GM19372 (cell line): Measurements from ENCODE around the gene GGT6.

Source experiments
- ATAC-seq: cut with Tn5 transposase; IDR thresholded peaks from one replicate; pipeline ENCODE4 v1.9.1; 2021; ENCODE audit warnings: mild to moderate bottlenecking, low read depth, moderate library complexity; ENCODE audit not compliant: unreplicated experiment

Gene GGT6

DNA sequence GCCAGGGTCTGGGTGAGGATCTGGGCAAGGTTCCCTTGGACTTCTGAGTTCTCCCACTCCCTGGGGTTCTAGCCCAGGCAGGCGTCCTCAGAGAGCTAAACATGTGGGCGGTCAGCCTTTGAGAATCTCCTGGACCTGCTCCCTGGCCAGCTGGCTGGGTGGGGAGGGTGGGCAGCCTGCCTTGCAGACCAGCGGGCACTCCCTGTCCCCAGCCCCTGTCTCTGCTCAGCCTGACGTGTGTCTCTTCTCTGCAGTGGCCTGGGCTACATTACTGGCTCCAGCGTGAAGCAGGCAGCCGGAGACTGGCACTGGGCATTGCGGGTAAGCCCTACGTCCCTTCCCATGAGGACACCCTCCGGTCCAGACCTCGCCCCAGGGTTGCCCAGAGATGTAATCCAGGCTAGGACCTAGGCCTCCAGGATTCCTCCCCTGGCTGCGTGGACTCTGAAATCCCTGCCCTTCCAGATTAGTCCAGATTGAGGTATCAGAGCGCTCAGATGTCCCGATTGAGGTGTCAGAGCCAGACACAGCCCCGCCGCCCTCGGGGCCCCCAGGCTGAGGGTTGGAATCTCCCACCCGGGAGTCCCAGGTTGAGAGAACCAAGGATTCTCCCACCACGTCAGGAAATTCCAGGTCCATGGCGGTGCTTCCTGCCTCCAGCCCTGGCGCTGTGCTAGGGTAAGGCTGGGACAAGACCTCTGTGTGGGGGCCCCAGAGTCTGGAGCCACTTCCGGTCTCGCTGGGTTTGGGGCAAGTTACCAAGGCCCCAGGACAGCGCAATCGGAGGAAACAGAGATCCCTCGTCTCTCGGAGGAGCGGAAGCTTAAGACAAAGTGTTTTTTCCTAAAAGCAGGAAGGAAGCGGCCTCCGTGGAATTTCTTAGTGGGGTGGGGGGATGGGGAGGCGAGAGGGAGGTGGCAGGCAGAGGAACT, 29.3 kb downstream of the GGT6 start:
- no peak for ATAC-seq

DNA sequence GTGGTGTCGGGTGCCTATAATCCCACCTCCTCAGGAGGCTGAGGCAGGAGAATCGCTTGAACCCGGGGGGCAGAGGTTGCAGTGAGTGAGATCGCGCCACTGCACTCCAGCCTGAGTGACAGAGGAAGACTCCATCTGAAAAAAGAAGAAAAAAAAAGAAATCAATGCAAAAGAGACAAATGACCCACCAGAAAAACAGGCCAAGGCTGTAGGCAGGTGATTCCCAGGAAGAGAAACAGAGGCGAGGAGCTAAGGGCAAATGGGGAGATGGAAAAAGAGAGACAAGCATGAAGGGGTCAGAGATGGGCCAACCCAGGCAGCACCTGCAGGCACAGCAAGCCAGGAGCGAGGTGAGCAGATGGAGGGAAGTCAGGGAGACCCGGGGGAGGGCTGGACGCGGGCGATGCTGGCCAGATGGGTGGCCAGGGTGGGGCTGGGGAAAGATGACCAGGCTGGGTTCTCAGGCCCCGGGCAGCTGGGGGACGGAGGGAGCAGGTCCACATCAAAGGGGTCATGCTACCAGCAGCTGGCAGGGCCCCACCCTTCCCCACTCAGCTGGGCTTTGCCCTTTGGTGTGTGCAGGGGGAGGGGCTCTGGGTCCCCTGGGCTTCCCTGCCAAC, 30.7 kb downstream of the GGT6 start:
- ATAC-seq, result no peak

DNA sequence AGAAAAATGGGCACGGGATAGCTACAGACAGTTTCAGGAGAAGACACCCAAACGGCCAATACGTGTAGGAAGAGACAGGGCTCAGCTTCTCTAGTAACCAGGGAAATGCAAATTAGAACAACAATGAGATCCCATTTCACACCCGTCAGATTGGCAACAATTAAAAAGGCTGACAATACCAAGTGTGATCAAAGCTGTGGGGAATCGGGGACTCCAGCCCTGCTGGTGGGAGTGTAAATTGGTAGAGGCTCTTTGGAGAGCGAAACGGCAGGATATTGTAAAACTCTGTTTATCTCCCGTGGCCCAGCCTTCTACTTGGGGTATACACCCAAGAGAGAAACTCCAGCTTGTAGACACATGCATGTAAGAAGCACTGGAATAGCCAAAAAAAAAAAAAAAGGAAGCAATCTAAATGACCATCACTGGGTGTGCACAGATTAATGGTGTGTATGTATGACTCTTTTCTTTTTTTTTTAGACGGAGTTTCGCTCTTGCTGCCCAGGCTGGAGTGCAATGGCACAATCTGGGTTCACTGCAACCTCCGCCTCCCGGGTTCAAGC, 32.7 kb downstream of the GGT6 start:
- no peak for ATAC-seq

- no peak for ATAC-seq
Observed at GRCh38 chr17:4527134-4527533, 33.2 kb downstream of the GGT6 start.

- ATAC-seq, result no peak
Observed at GRCh38 chr17:4525691-4526397, 34.5 kb downstream of the GGT6 start.

- ATAC-seq, result no peak
Observed at GRCh38 chr17:4523946-4524345, 36.4 kb downstream of the GGT6 start.

DNA sequence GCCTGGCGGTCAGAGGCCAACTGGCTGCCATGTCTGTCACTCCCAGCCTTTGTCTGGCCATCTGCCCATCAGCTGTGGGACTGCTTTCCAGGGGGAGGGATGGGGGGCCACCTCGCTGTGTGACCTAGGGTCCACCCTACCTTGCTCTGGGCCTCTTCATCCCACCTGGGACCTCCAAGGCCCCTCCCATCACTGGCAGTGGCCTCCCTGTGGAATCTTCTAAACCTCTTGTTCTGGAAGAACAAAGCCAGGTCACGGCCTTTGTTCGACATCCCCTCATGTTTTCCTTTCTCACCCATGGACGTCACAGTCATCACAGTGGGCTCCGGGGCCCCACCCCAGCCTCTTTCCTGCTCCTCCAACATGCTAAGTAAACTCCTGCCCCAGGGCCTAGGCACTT, 37.7 kb downstream of the GGT6 start:
- ATAC-seq, result no peak

DNA sequence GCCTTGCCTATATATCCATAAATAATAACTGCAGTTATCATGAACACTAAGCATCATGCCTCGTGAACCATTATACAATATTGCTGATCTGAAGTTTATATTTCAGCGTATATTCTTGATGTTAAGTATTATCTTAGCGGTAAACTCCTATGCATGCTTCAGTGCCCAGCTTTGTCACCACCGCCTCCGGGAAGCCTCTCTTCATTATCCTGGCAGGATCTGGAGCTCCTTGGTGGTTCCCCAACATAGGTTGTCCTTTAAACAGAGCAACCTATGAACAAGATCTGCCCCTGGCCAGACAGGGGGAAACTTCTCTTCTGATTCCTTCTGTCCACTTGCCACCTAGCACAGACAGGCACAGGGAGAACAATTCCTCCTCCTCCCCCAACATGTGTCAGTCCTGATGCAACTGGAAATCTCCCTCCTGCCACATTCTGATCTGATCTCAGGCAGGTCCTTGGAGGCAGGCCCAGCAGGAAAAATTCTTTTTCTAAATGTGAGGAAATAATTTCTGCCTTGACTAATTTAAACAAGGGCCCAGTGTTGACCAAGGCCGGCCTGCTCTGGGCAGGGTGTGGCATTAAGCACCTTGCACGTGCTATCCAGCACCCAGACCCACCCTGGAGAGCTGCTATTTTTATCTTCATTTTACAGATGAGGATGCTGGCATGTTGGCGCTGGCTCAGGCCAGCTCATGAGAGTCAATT, 39.3 kb downstream of the GGT6 start:
- ATAC-seq, result no peak

DNA sequence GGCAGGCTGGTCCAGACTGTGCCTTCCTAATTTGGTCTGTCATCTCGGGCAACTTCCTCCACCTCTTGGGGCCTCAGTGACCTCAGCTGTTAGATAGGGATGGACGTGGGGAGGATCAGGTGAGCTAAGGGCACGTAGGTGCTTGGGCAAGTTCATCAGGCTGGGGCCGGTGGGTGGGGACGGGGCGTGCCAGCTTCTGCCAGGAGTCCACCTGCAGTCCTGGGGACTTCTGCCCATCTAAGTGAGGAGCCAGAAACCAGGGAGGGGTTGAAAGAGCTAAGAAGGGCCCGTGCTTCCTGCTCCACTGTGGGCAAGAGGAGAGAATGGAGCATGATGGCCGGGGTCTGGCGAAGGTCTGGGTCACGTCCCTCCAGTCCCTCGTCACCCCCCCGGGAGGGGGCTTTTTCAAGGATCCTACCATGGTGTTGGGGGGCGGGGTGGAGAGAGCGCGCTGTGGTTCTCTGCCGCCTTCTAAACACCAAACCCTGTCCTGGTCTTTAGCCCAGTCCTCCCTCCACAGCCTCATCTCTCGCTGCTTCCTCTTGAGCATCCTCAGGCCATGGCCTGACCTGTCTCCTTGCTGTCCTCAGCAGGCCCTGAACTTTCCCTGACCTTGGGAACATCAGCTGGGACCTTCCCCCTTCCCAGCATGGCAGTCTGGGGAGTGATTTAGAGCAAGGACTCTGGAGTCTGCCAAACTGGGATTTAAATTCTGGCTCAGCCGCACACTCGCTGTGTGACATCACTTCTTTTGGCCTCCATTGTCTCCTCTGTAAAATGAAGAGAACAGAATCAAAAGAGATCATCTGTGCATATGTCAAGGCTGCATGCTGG, 40.1 kb downstream of the GGT6 start:
- ATAC-seq, result no peak

- ATAC-seq, result no peak
Observed at GRCh38 chr17:4519361-4519788, 41.0 kb downstream of the GGT6 start.

- no peak for ATAC-seq
Observed at GRCh38 chr17:4518901-4519300, 41.5 kb downstream of the GGT6 start.

GRCh38 chr17:4516735-4517134, 43.6 kb downstream of the GGT6 start:
- no peak for ATAC-seq

DNA sequence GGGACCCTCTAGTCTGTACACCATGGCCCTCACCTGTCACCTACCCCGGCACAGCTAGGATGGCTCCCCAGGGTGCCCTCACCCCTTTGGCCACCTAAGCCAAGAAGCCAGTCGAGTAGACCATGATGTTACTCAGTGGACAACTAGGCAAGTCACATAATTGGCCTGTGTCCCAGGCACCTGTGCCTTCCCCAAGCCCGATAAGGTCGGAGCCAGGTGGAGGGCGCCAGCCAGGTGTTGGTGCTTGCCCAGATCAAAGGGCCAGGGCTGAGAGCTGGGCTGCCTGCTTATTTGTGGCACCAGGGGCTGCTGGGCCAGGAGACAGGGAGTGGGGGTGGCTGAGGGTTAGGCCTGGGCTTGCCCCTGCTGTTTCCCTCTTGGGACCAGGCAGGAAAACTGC, 44.9 kb downstream of the GGT6 start:
- no peak for ATAC-seq

GRCh38 chr17:4514779-4515178, 45.6 kb downstream of the GGT6 start:
- no peak for ATAC-seq

DNA sequence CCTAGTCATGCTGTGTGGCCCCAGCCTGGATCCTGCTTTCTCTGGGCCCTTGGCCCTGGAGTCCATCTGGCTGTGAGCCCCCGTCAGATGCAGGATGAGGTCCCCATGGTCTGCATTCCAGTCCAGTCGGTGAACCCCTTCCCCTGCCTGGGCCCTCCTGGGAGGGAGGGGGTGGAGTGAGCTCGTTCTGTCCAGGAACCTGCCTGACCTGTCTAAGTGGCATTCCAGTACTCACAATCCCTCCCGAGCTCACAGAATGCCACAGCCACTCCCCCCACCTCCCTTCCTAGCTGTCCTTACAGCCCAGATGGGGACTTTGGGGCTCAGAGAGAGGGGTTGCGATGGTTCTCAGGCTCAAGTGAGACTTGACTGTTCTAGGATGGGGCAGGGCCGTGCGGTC, 46.2 kb downstream of the GGT6 start:
- no peak for ATAC-seq

- no peak for ATAC-seq
Observed at GRCh38 chr17:4513113-4514032, 47.0 kb downstream of the GGT6 start.

DNA sequence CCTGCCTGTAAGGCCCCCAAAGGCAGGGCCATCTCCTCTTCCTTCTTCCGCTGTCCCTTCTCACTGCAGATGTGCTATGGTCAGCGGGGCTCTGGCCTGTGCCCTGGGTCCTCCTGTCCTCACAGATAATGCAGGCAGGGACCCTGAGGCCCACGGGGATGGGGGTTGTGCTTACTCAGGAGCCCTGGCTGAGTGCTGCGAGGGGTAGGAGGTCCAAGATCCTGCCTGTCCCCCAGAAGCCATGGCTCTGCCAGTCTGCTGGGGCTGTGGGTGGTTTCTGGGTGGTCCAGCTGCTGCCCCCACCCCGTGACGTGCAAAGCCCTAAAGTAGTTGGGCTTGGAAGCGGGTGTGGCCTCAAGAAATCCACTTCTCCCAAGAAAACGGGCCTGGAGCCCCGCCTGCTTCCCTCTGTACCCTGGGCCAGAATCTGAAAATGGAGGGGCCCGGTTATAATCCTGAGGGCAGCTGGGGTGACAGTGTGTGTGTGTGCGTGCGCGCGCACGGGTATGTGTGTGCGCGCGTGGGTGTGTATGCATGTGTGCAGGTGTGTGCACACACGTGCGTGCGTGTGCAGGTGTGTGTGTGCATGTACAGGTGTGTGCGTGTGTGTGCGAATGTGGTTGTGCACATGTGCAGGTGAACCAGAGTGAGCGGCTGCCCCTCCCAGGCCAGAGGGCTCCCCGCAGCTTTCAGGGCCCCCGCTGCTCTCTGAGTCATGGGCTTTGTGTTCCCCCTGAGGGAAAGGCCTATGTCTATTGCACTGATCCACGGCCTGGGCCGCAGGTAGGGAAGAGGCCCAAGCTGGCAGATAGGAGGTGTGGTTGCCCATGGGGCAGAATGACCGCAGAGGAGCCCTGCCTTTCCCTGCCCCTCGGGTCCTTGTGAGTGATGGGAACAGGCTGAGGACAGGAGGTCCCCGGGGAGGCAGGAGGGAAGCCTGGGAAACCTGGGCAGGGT, 47.9 kb downstream of the GGT6 start:
- no peak for ATAC-seq
